Heart right ventricle (tissue), 16 donors: ENCODE results near the gene TXLNB. TPM values are rescaled to one million over a fixed set of nuclear protein-coding genes. Genes with fewer than 3 reads are reported as not detected.

ENCODE experiments used
- ATAC-seq, 8 donors: fragments of 200-7000 bp; cut with Tn5 transposase; one replicate each; pipeline ENCODE4 v1.9.1; 2020; ENCODE audit warnings: mild to moderate bottlenecking in 8 of 8, moderate library complexity in 8 of 8, moderate number of reproducible peaks in 1 of 8
- DNase-seq, 2 donors: peaks; one replicate each; pipeline ENCODE4 v3.0.0-alpha.2; 2020
- H3K27ac ChIP-seq, 10 donors: fragments of 200-600 bp; sonication (generic) in 2 of 10; one replicate each; pipeline versions ENCODE4 v1.5.0 to v1.8.0; 2020 to 2022; ENCODE audit warnings: mild to moderate bottlenecking in 3 of 10
- H3K27me3 ChIP-seq, 7 donors: fragments of 200-600 bp; one replicate each; pipeline ENCODE4 v1.8.0; 2021 to 2022; ENCODE audit warnings: mild to moderate bottlenecking in 2 of 7
- H3K36me3 ChIP-seq, 9 donors: fragments of 200-600 bp; sonication (generic) in 1 of 9; one replicate each; pipeline versions ENCODE4 v1.5.0 to v1.8.0; 2020 to 2022; ENCODE audit warnings: mild to moderate bottlenecking in 2 of 9
- H3K4me1 ChIP-seq, 9 donors: fragments of 200-600 bp; sonication (generic) in 1 of 9; one replicate each; pipeline versions ENCODE4 v1.5.0 to v1.8.0; 2020 to 2022; ENCODE audit warnings: mild to moderate bottlenecking in 4 of 9
- H3K4me3 ChIP-seq, 10 donors: fragments of 200-600 bp; sonication (generic) in 2 of 10; one replicate each; pipeline versions ENCODE4 v1.5.0 to v1.8.0; 2020 to 2022; ENCODE audit warnings: mild to moderate bottlenecking in 7 of 10, moderate library complexity in 2 of 10
- H3K9me3 ChIP-seq, 11 donors: fragments of 200-600 bp in 10 of 11; sonication (generic) in 2 of 11; one replicate each; pipeline versions ENCODE4 v1.5.0 to v1.8.0; 2013 to 2022; ENCODE audit warnings: mild to moderate bottlenecking in 2 of 11, control low read depth in 1 of 11, moderate library complexity in 1 of 11
- WGBS, 2 donors: extraction: QIAGEN DNeasy Blood & Tissue Kit; methylation state at CpG; one replicate each; pipeline ENCODE4 v1.1.7; 2013; ENCODE audit warnings: inconsistent platforms in 1 of 2; 5-methylcytosine and 5-hydroxymethylcytosine counted together
- intact Hi-C, 10 donors: fragments of 100-400 bp; cut with DNase I; formaldehyde crosslinking; loops; one replicate each; pipeline versions ENCODE4 v1.11.1 to v1.14.2; 2022
- polyA plus RNA-seq, 2 donors: library from polyadenylated mRNA; stranded (reverse); fragments of 200-250 nt; gene quantifications; one replicate each; pipeline ENCODE4 v1.2.3, GENCODE V29; 2013
- total RNA-seq, 10 donors: library from RNA; stranded (reverse); fragmentation: NEBNext Ultra II Directional in 3 of 10; extraction: Animal tissue kit (Norgen Biotek cat#: 25700) in 3 of 10; gene quantifications; one replicate each; pipeline versions ENCODE4 v1.2.1 to v1.2.4, GENCODE V29; 2021 to 2023
- TF ChIP-seq, protein P1 (sequence below), 9 donors: fragments of 200-600 bp; sonication (generic) in 2 of 9; IDR thresholded peaks; one replicate each; pipeline versions ENCODE4 v1.5.0 to v1.8.0; 2021 to 2022; ENCODE audit warnings: antibody characterized with exemption in 9 of 9, mild to moderate bottlenecking in 5 of 9, moderate library complexity in 1 of 9
- donor health status: Arrhythmogenic right ventricular cardiomyopathy.
- donor health status: ischemic (EF 13 %, LVEDD 7.1; RV severe dilation, severe dysfunction).
- donor health status: healthy with polysubstance abuse.
- donor health status: DM: no; HTN: yes; CAD: no.
- donor health status: DM: no; HTN: no; CAD: no.
- donor health status: ischemic (EF 25% LVEDD 6.9; RV normal size, moderate dysfunction).
- donor health status: ischemic (EF 25% LVEDD 5.7; RV mildly dilated, moderate dysfunction).
- donor health status: healthy.
- donor health status: DM: yes; HTN: yes; CAD: no.
- donor health status: Ischemic cardiomyopathy.
- donor health status: ischemic (EF 35%, LVEDD 5.7; RV mildly dilated, moderate dysfunction).
- donor health status: nonischemic (EF 11% LVEDD 7.7; RV severe dilation, severe dysfunction).
- donor health status: DM: yes; HTN: yes; CAD: no.
- donor health status: PGD.
- donor health status: ischemic (EF 29% LVEDD 5.4; RV normal size, mild dysfunction).
- donor health status: nonischemic (EF 23%, LVEDD 6.1; RV moderate dilation, normal function).

TXLNB gene
- total and polyA plus RNA-seq, 12 donors = 6.2 to 156 (median 132) TPM

DNA sequence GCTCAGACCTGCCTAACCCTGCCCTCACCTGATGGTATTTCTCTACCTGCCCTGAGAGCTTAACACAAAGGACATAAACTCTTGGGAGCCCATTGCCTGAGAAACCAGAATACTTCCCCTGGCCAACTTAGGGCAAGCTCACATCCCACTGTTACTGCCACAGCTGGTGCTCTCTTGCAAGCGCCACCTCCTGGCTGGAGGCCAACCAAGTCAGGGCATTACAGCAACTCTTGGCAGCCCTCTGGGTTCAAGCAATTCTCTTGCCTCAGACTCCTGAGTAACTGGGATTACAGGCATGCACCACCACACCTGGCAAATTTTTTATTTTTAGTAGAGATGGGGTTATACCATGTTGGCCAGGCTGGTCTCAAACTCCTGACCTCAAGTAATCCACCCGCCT lies 86.8 kb downstream of the TXLNB start:
- H3K4me1 ChIP-seq = no peaks in the 10 kb centered on the region
- H3K4me3 ChIP-seq = no peak overlapping the region
- H3K27me3 ChIP-seq = no peaks in the 10 kb centered on the region
- H3K36me3 ChIP-seq = no peaks in the 10 kb centered on the region
- intact Hi-C loops = no loop called here
- no peak overlapping the region for H3K27ac ChIP-seq
- TF ChIP-seq, protein P1, sequence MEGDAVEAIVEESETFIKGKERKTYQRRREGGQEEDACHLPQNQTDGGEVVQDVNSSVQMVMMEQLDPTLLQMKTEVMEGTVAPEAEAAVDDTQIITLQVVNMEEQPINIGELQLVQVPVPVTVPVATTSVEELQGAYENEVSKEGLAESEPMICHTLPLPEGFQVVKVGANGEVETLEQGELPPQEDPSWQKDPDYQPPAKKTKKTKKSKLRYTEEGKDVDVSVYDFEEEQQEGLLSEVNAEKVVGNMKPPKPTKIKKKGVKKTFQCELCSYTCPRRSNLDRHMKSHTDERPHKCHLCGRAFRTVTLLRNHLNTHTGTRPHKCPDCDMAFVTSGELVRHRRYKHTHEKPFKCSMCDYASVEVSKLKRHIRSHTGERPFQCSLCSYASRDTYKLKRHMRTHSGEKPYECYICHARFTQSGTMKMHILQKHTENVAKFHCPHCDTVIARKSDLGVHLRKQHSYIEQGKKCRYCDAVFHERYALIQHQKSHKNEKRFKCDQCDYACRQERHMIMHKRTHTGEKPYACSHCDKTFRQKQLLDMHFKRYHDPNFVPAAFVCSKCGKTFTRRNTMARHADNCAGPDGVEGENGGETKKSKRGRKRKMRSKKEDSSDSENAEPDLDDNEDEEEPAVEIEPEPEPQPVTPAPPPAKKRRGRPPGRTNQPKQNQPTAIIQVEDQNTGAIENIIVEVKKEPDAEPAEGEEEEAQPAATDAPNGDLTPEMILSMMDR (IDR thresholded peaks at IDR 0.05) = no peak
- WGBS, 2 donors = 97 to 98% methylated on average over 2 of the region's 2 CpGs
- H3K9me3 ChIP-seq = peaks cover 0 to 61% (median 17%) of the 10 kb centered on the region in 11 donors
- ATAC-seq (no peak), DNase-seq (no peak)

- Histone ChIP-seq H3K36me3 (no peaks in the 10 kb centered on the region), H3K27me3 (no peaks in the 10 kb centered on the region), H3K27ac (no peak overlapping the region), H3K4me1 (peaks cover 0 to 6% (median 0%) of the 10 kb centered on the region in 9 donors), H3K4me3 (no peak overlapping the region), H3K9me3 (peaks cover 0 to 25% (median 6%) of the 10 kb centered on the region in 11 donors)
- ATAC-seq = no peak
- TF ChIP-seq, protein P1 (IDR thresholded peaks at IDR 0.05) = no peak
- WGBS, 2 donors = 95 to 97% methylated on average over 4 of the region's 4 CpGs
- intact Hi-C loops = no loop called here
- DNase-seq = no peak
Observed at GRCh38 chr6:139201378-139201777, 90.4 kb downstream of the TXLNB start.

GRCh38 chr6:139198529-139199288 lies 93.1 kb downstream of the TXLNB start:
- 60 to 66% methylated on average over 4 of the region's 4 CpGs for WGBS, 2 donors
- no peak for ATAC-seq
- Histone ChIP-seq H3K27me3 (no peaks in the 10 kb centered on the region), H3K4me3 (no peak overlapping the region), H3K36me3 (no peaks in the 10 kb centered on the region), H3K4me1 (peaks cover 0 to 6% (median 0%) of the 10 kb centered on the region in 9 donors), H3K9me3 (peaks cover 0 to 8% (median 0%) of the 10 kb centered on the region in 11 donors), H3K27ac (no peak overlapping the region)
- TF ChIP-seq, protein P1 (IDR thresholded peaks at IDR 0.05) = no peak
- intact Hi-C loops = no loop called here
- DNase-seq = no peak

DNA sequence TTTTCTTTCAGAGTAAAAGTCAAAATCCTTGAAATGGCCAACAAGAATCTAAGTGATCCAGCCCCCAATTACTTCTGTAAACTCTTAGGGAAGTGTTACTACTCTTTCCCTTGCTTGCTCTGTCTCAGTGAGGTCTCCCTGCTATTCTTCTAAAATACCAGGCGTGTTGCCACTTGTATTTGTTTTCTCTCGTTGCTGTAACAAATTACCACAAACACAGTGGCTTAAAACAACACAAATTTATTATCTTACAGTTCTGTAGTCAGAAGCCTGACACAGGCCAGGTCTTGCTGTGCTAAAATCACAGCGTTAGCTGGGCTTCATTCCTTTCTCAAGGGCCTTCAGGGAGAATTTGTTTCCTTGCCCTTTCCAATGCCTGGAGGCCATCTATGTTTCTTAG lies 97.1 kb downstream of the TXLNB start:
- Histone ChIP-seq H3K4me1 (peaks cover 0 to 6% (median 0%) of the 10 kb centered on the region in 9 donors), H3K27me3 (no peaks in the 10 kb centered on the region), H3K4me3 (no peak overlapping the region), H3K9me3 (no peaks in the 10 kb centered on the region), H3K27ac (no peak overlapping the region), H3K36me3 (no peaks in the 10 kb centered on the region)
- ATAC-seq (no peak), DNase-seq (no peak)
- intact Hi-C loops = no loop called here
- WGBS, 2 donors = 67 to 76% methylated on average over 3 of the region's 3 CpGs
- TF ChIP-seq, protein P1 (IDR thresholded peaks at IDR 0.05) = no peak

Other genes starting within 250 kb of the TXLNB start
- 10 to 100 TPM; 33.5 to 70.6 (median 43.5) TPM for gene HECA, start 156.9 kb downstream of the TXLNB start, total RNA-seq
- gene HECA, start 156.9 kb downstream of the TXLNB start, polyA plus RNA-seq = 10 to 100 TPM in 1 of 2 donors, 1 to 10 TPM in 1; 8.6 to 15.0 TPM
- gene CITED2, start 82.7 kb upstream of the TXLNB start, total RNA-seq = 100 to 1,000 TPM in 8 of 10 donors, 10 to 100 TPM in 2; 78.3 to 215 (median 152) TPM
- gene CITED2, start 82.7 kb upstream of the TXLNB start, polyA plus RNA-seq = 10 to 100 TPM in 1 of 2 donors, 1 to 10 TPM in 1; 9.9 to 83.5 TPM